Esophagus (tissue), 2 donors: ENCODE measurements around the gene CRK. TPM values are rescaled to one million over a fixed set of nuclear protein-coding genes. Genes with fewer than 3 reads are reported as not detected.

Source experiments
- H3K27ac ChIP-seq, 2 donors: one replicate each; pipeline ENCODE4 v1.5.1; 2013; ENCODE audit warnings: low read depth in 2 of 2, mild to moderate bottlenecking in 2 of 2, inconsistent platforms in 1 of 2, low read length in 1 of 2, moderate library complexity in 1 of 2
- H3K27me3 ChIP-seq, 2 donors: one replicate each; pipeline ENCODE4 v1.6.1; 2013; ENCODE audit warnings: low read length in 2 of 2, control low read depth in 1 of 2, mild to moderate bottlenecking in 1 of 2; ENCODE audit not compliant: insufficient read depth in 2 of 2, control insufficient read depth in 1 of 2
- H3K36me3 ChIP-seq, 2 donors: one replicate each; pipeline ENCODE4 v1.6.1; 2013; ENCODE audit warnings: low read length in 1 of 2; ENCODE audit not compliant: control insufficient read depth in 2 of 2, insufficient read depth in 2 of 2
- H3K4me1 ChIP-seq, 2 donors: one replicate each; pipeline ENCODE4 v1.6.1; 2013; ENCODE audit warnings: low read length in 1 of 2; ENCODE audit not compliant: control insufficient read depth in 2 of 2, insufficient read depth in 2 of 2
- H3K4me3 ChIP-seq, 2 donors: one replicate each; pipeline ENCODE4 v1.5.1; 2013; ENCODE audit warnings: low read length in 2 of 2, mild to moderate bottlenecking in 2 of 2, low read depth in 1 of 2, moderate library complexity in 1 of 2
- H3K9me3 ChIP-seq, 2 donors: one replicate each; pipeline ENCODE4 v1.6.1; 2013; ENCODE audit warnings: mild to moderate bottlenecking in 2 of 2, low read depth in 1 of 2, low read length in 1 of 2, moderate library complexity in 1 of 2; ENCODE audit not compliant: control insufficient read depth in 2 of 2, insufficient read depth in 1 of 2
- WGBS, 2 donors: extraction: QIAGEN DNeasy Blood & Tissue Kit; methylation state at CpG; one replicate each; pipeline ENCODE4 v1.1.7; 2013; 5-methylcytosine and 5-hydroxymethylcytosine counted together
- polyA plus RNA-seq, 2 donors: library from polyadenylated mRNA; stranded (reverse); fragments of 200-250 nt; gene quantifications; one replicate each; pipeline ENCODE4 v1.2.3, GENCODE V29; 2013
- donor health status: healthy with polysubstance abuse.
- donor health status: Bipolar disorder and iron deficiency.

CRK gene
- polyA plus RNA-seq, 2 donors, result 17.8 to 23.8 TPM

DNA sequence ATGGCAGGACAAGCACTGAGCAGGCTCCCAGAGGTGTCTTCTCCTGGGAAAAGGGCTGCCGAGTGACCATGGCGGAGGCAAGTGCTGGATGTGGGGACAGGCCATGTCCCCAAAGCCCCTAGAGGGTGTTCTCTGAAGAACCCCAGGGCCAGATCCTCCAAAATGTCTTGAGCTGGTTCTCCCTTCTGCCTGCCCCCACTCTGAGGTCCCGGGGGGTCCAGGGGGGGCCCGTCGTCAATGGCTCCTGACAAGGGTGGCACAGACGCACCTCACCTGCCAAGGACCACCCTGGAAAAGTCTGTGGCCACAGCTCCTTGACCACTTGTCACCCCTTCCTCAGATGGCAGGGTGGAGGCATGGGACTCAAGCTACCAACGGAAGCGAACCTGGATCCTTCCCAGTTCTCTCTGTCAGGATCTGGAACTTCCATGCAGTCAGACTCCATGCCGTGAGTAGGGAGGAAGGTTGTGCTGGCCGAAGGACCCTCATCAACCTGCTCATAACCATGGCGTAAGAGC, 38.8 kb upstream of the CRK start:
- peaks cover 8 to 15% of the 10 kb centered on the region in 2 donors for H3K4me1 ChIP-seq
- 76 to 86% methylated on average over 11 of the region's 11 CpGs for WGBS, 2 donors

DNA sequence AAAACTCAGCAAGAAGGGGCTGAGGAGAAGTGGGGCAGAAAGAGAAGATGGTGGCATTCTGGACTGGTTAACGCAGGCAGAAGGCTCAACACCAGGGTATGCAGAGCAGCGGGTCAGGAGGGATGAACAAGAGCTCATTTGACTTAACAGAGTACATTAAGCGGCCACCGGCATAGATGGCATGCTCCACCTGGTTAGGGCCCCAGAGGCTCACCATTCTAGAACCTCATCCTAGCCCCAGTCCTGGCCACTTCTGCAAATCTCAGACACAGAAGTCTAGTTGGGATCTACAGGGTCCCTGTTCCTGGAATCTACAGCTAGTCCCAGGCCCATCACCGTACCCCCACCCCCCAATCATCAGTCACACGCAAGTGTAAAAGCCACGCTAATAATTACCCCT, 38.2 kb upstream of the CRK start:
- 96 to 100% methylated on average over 7 of the region's 7 CpGs for WGBS, 2 donors
- Histone ChIP-seq H3K4me3 (no peak overlapping the region), H3K9me3 (no peaks in the 10 kb centered on the region), H3K27ac (peak overlapping the region in 1 of 2 donors; percentile 56), H3K27me3 (no peaks in the 10 kb centered on the region), H3K36me3 (peaks cover 4 to 21% of the 10 kb centered on the region in 2 donors), H3K4me1 (peaks cover 8 to 15% of the 10 kb centered on the region in 2 donors)

More for the DNA sequence above, 38.8 kb upstream of the CRK start:
- peaks cover 4 to 21% of the 10 kb centered on the region in 2 donors for H3K36me3 ChIP-seq
- H3K27ac ChIP-seq, result peak overlapping the region; percentile 32 to 56
- H3K4me3 ChIP-seq, result no peak overlapping the region
- no peaks in the 10 kb centered on the region for H3K27me3 ChIP-seq
- no peaks in the 10 kb centered on the region for H3K9me3 ChIP-seq

DNA sequence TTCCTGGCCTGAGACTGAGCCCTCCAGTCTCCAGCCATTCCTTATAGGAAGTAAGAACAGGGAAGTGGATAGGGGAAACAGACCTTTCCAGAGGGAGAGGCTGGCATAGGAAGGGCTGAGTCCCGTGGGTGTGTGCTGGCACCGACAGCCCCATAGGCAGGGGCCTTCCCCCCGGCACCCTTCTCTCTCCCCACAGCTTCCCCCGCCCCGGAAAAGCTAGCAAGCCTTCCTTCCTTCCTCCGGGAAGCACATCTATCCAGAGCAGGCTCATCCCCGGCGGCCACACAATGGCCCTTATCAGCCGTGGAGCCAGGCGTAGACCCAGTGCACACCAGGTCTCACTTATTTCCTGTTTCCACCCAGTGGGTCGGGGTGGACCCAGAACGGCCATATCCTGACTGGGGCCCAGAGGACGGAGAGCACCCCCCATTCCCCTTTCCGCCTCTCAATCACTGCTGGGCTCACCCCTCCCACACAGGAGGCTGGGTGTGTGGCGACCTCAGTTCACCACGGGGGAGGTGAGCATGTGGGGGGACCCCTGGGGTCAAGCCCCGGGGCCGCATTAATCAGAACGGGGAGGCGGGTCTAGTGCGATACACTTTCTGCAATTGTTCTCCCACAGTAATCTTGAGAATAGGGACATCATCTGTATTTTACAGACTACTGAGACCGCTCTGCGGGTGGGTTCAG, 37.4 kb upstream of the CRK start:
- 60 to 71% methylated on average over 23 of the region's 23 CpGs for WGBS, 2 donors
- H3K9me3 ChIP-seq, result no peaks in the 10 kb centered on the region
- peaks cover 4 to 21% of the 10 kb centered on the region in 2 donors for H3K36me3 ChIP-seq
- peaks cover 11 to 22% of the 10 kb centered on the region in 2 donors for H3K4me1 ChIP-seq
- H3K27ac ChIP-seq, result peak overlapping the region; percentile 54 to 92
- no peak overlapping the region for H3K4me3 ChIP-seq
- no peaks in the 10 kb centered on the region for H3K27me3 ChIP-seq

DNA sequence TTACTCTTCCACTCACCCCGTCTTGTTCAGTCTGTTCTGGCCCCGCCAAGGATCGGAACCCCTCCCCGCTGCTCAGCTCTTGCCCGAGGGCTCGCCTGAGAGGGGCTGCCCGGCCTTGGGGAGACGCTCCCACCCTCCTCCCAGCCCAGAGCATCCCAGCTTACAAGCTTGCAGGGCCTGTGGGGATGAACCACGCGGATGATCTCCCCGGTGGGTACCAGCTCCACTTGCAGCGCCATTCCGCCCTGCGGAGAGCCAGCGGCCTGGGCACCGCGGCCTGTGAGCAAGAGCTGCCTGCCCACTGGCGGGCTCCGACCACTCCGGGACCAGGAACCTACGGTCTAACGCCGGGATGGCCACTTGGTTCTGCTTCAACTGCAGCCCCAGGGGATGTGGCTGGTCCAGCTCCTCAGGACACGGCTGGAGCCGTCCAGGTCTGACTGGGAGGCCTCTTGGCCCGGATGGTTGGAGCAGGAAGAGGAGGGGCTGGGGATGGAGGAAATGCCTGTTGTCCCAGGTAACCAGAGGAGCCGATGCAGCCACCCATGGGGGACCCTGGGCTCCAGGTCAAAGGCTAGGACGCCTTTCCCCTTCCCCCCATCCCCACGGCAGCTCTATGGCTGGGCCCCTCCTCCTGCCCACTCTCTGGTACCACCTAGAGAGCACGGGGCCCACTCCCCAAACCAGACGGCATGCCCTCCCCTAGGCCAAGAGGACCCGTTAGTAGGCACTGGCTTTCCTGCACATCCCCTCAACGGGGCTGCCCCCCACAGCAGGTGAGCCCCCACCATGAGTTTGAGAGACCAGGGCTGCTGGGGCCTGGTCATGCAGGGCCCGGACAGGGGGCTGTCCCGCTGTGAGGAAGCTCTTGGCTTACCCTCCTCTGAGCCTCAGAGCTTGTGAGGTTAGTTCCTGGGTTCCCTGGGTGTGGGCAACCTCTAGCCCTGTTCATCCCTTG, 36.5 kb upstream of the CRK start, which contains the start of gene MYO1C:
Gene MYO1C, minus strand, starts transcription at position 438 of the 958 bp plus-strand sequence. Its CDS starts 199 bp downstream, at position 239.
- Histone ChIP-seq H3K4me1 (peaks cover 12 to 22% of the 10 kb centered on the region in 2 donors), H3K4me3 (peak within 1 kb of the TSS; percentile 53 to 83)
- WGBS, 2 donors, result 57 to 60% methylated on average over 33 to 35 of the region's 35 CpGs

DNA sequence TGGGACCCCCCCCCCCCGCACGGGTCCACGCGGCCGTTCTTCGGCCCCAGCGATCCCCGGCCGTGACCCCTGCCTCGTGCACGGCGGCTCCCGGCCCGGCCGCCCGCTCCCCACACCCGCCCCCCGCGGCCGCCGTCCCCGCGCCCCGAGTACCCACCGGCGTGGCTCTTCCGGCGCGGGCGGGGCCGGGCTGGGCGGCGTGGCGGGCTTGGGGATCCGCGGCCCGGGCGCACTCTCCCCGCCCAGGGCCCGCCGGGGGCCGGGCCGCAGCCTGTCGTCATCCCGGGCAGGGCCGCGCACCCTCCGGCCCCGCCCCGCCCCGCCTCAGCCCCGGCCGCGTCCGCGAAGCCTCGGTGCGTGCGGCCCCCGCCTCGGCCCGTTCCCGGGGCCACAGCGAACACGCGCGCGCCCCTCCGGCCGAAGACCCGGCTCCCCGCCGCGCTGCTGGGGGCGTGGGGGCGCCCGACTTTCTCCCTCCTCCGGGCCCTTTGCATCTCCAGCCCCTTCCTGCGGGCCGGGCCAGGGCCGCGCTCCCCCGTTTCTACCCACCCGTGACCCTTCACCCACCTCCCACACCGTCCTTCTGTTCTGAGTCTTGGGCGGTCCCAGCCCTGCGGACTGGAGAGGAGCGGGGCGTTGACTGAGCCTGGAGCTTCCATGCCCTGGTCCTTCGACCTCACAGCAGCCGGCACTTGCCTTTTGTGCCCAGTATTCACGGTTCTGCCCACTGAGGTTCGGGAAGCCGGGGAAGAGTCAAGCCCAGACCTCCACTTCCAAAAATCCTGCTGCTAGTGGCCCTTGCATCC, 35.6 kb upstream of the CRK start:
- Histone ChIP-seq H3K27ac (peak overlapping the region; percentile 91 to 92), H3K4me3 (peak overlapping the region; percentile 53 to 83), H3K27me3 (no peaks in the 10 kb centered on the region), H3K36me3 (peaks cover 4 to 9% of the 10 kb centered on the region in 2 donors), H3K9me3 (no peaks in the 10 kb centered on the region), H3K4me1 (peaks cover 15 to 25% of the 10 kb centered on the region in 2 donors)
- WGBS, 2 donors, result 1% methylated on average over 31 to 94 of the region's 94 CpGs

More for the DNA sequence above, 36.5 kb upstream of the CRK start, which contains the start of gene MYO1C:
- Histone ChIP-seq H3K27me3 (no peaks in the 10 kb centered on the region), H3K27ac (peak within 1 kb of the TSS; percentile 81 to 92), H3K9me3 (no peaks in the 10 kb centered on the region), H3K36me3 (peaks cover 4 to 17% of the 10 kb centered on the region in 2 donors)

DNA sequence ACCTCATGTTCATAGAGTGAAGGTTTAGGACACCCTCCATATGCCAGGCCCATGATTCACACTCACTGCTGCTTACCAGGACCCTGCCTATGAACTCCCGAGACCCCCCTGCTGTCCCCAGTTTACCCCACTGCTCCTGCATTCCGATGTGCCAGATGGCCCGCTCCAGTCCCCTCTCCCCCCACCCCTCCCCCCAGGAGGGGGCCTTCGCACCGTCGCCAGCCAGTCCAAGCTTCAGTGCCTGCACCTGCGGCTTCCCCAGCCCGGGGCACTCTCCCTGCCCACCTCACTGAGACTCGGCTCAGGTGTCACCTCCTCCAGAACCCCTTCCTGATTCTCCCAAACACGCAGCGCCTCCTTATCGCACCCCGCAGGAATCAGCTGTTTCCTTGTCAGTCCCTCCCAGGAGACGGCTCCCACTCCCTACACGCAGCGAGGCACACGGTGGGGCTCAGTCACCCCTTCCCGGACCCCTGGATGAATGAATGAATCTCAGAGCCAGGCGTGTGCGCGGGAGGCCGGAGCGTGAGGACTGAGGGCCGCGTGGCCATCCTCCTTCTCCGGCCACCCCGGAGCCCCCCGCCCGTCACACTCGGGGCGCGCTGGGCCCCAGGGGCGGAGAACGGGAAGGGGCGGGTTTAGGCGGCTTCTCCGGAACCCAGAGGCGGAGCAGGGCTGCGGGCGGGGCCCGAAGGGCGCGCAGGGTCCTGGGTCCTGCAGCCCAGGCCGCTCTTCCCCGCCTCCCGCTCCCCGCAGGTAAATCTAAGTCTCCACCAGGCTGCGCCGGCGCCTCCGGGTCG, 34.8 kb upstream of the CRK start:
- H3K4me1 ChIP-seq, result peaks cover 15 to 25% of the 10 kb centered on the region in 2 donors
- no peaks in the 10 kb centered on the region for H3K27me3 ChIP-seq
- WGBS, 2 donors, result 1 to 2% methylated on average over 40 to 52 of the region's 52 CpGs
- H3K36me3 ChIP-seq, result peaks cover 1 to 3% of the 10 kb centered on the region in 2 donors
- H3K9me3 ChIP-seq, result no peaks in the 10 kb centered on the region
- H3K27ac ChIP-seq, result peak overlapping the region; percentile 91 to 92
- peak overlapping the region; percentile 53 to 83 for H3K4me3 ChIP-seq

DNA sequence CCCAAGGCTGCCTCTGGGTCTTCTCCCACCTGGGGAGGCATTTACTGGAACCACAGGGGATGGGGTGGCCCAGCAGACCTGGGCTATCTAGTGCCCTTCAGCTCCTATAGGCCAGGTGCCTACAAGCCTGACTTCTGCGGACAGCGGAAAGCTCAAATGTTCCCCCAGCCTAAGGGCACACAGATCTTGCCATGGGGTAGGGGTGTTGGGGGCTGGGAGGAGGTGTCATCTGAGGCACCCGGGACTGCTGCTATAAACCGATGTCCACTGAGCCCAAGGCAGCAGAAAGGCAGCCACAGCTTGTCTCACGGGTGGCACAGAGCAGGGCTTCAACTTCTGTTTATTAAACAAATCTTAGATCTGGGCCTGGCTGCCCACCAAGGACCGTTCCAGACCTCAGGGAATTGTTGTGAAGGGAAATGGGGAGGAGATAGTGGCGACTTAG, 32.8 kb upstream of the CRK start:
- H3K27ac ChIP-seq, result peak overlapping the region; percentile 95 to 96
- WGBS, 2 donors, result 70 to 76% methylated on average over 7 of the region's 7 CpGs
- no peaks in the 10 kb centered on the region for H3K27me3 ChIP-seq
- H3K4me3 ChIP-seq, result peak overlapping the region in 1 of 2 donors; percentile 46
- peaks cover 0 to 4% of the 10 kb centered on the region in 2 donors for H3K36me3 ChIP-seq
- no peaks in the 10 kb centered on the region for H3K9me3 ChIP-seq
- peaks cover 13 to 32% of the 10 kb centered on the region in 2 donors for H3K4me1 ChIP-seq
